Measurements from ENCODE around the gene EXOC3. TPM values are rescaled to one million over a fixed set of nuclear protein-coding genes. Genes with fewer than 3 reads are reported as not detected.
"Not testable (repeated sequence)": the region's sequence is repeated elsewhere in the genome, so short reads cannot be mapped to it uniquely, and the experiment has no call there.

The EXOC3 gene
- total RNA-seq, 4 donors from 2014 or later, result 44.3 to 81.7 (median 54.0) TPM

- H3K27me3 ChIP-seq, result peaks cover 42 to 70% (median 61%) of the 10 kb centered on the region in 3 donors
- ATAC-seq (no peak), DNase-seq (no peak)
- intact Hi-C loops (cut with DNase I; ENCODE audit: low total_unique reads) (no loop called here), in situ Hi-C loops (cut with MboI; ENCODE audit: low sequenced_read_pairs in 4 of 4) (no loop called here)
- H3K36me3 ChIP-seq, result no peaks in the 10 kb centered on the region
- no peak overlapping the region for H3K27ac ChIP-seq
- no peak for TF ChIP-seq CTCF (IDR thresholded peaks at IDR 0.05 in 4 of 5, conservative IDR thresholded peaks at IDR 0.05 in 1 of 5)
- H3K9me3 ChIP-seq, result no peaks in the 10 kb centered on the region
- no peak overlapping the region for H3K4me3 ChIP-seq
- H3K4me1 ChIP-seq, result no peaks in the 10 kb centered on the region
Observed at GRCh38 chr5:485113-485945, 42.4 kb downstream of the EXOC3 start.

- intact Hi-C loops (cut with DNase I; ENCODE audit: low total_unique reads), result no loop called here
- Histone ChIP-seq H3K27me3 (peaks cover 41 to 66% (median 61%) of the 10 kb centered on the region in 3 donors), H3K27ac (no peak overlapping the region), H3K36me3 (no peaks in the 10 kb centered on the region), H3K4me1 (no peaks in the 10 kb centered on the region), H3K4me3 (no peak overlapping the region), H3K9me3 (no peaks in the 10 kb centered on the region)
- in situ Hi-C loops (cut with MboI; ENCODE audit: low sequenced_read_pairs in 4 of 4), result no loop called here
- DNase-seq, result no peak
- no peak for TF ChIP-seq CTCF (IDR thresholded peaks at IDR 0.05 in 4 of 5, conservative IDR thresholded peaks at IDR 0.05 in 1 of 5)
- TF ChIP-seq POLR2A (IDR thresholded peaks at IDR 0.05), result no peak
- ATAC-seq, result no peak
Observed at GRCh38 chr5:485946-486491, 43.0 kb downstream of the EXOC3 start.

- in situ Hi-C loops (cut with MboI; ENCODE audit: low sequenced_read_pairs in 4 of 4); intact Hi-C loops (cut with DNase I; ENCODE audit: low total_unique reads); H3K36me3 ChIP-seq; H3K4me3 ChIP-seq; DNase-seq; H3K27ac ChIP-seq; H3K9me3 ChIP-seq; H3K4me1 ChIP-seq; ATAC-seq: not testable (repeated sequence)
- peaks cover 37 to 64% (median 60%) of the 10 kb centered on the region in 3 donors for H3K27me3 ChIP-seq
Observed at GRCh38 chr5:486597-486996, 43.6 kb downstream of the EXOC3 start.

- intact Hi-C loops (cut with DNase I; ENCODE audit: low total_unique reads), result no loop called here
- Histone ChIP-seq H3K4me3 (no peak overlapping the region), H3K4me1 (no peaks in the 10 kb centered on the region), H3K9me3 (no peaks in the 10 kb centered on the region), H3K27ac (no peak overlapping the region), H3K27me3 (peaks cover 30 to 63% (median 58%) of the 10 kb centered on the region in 3 donors), H3K36me3 (no peaks in the 10 kb centered on the region)
- no peak for TF ChIP-seq POLR2A (IDR thresholded peaks at IDR 0.05)
- TF ChIP-seq CTCF (IDR thresholded peaks at IDR 0.05 in 4 of 5, conservative IDR thresholded peaks at IDR 0.05 in 1 of 5), result no peak
- ATAC-seq (no peak), DNase-seq (no peak)
- in situ Hi-C loops (cut with MboI; ENCODE audit: low sequenced_read_pairs in 4 of 4), result no loop called here
Observed at GRCh38 chr5:488241-488640, 45.3 kb downstream of the EXOC3 start.

Data from gastrocnemius medialis (tissue), 4 donors.